Heart left ventricle (tissue), 16 donors: ENCODE data around the gene SLC26A1. TPM values are rescaled to one million over a fixed set of nuclear protein-coding genes. Genes with fewer than 3 reads are reported as not detected.

Experiments used
- ATAC-seq, 4 donors: fragments of 200-7000 bp; cut with Tn5 transposase; one replicate each; pipeline ENCODE4 v1.9.1; 2020 to 2022; ENCODE audit warnings: moderate library complexity in 4 of 4, mild to moderate bottlenecking in 3 of 4, moderate number of reproducible peaks in 1 of 4
- DNase-seq, 5 donors: peaks; one replicate each; pipeline ENCODE4 v3.0.0-alpha.2; 2020
- H3K27ac ChIP-seq, 12 donors: fragments of 200-600 bp; sonication (generic) in 4 of 12; one replicate each; pipeline versions ENCODE4 v1.5.0 to v1.8.0; 2016 to 2022; ENCODE audit warnings: mild to moderate bottlenecking in 2 of 12
- H3K27me3 ChIP-seq, 9 donors: fragments of 200-600 bp; sonication (generic) in 2 of 9; one replicate each; pipeline versions ENCODE4 v1.5.1 to v1.8.0; 2016 to 2022; ENCODE audit warnings: mild to moderate bottlenecking in 3 of 9
- H3K36me3 ChIP-seq, 9 donors: fragments of 200-600 bp; sonication (generic) in 2 of 9; one replicate each; pipeline versions ENCODE4 v1.5.0 to v1.8.0; 2018 to 2022; ENCODE audit warnings: mild to moderate bottlenecking in 2 of 9
- H3K4me1 ChIP-seq, 12 donors: fragments of 200-600 bp; sonication (generic) in 4 of 12; one replicate each; pipeline versions ENCODE4 v1.5.0 to v1.8.0; 2016 to 2022; ENCODE audit warnings: mild to moderate bottlenecking in 3 of 12
- H3K4me3 ChIP-seq, 12 donors: fragments of 200-600 bp; sonication (generic) in 4 of 12; one replicate each; pipeline versions ENCODE4 v1.5.0 to v1.8.0; 2017 to 2022; ENCODE audit warnings: mild to moderate bottlenecking in 9 of 12, moderate library complexity in 4 of 12
- H3K9me3 ChIP-seq, 12 donors: fragments of 200-600 bp; sonication (generic) in 4 of 12; one replicate each; pipeline versions ENCODE4 v1.5.0 to v1.8.0; 2016 to 2022; ENCODE audit warnings: mild to moderate bottlenecking in 1 of 12
- POLR2A ChIP-seq, 2 donors: fragments of 450-650 bp; IDR thresholded peaks; one replicate each; pipeline ENCODE4 v1.6.1; 2017; ENCODE audit warnings: antibody characterized with exemption in 2 of 2, mild to moderate bottlenecking in 2 of 2, moderate library complexity in 2 of 2
- WGBS, 4 donors: extraction: QIAGEN DNeasy Blood & Tissue Kit in 2 of 4; methylation state at CpG; one replicate each; pipeline versions ENCODE4 v1.1.5 to v1.1.7; 2013 to 2018; 5-methylcytosine and 5-hydroxymethylcytosine counted together
- intact Hi-C, 10 donors: fragments of 100-400 bp; cut with DNase I; formaldehyde crosslinking; loops; one replicate each; pipeline versions ENCODE4 v1.11.1 to v1.14.2; 2022
- polyA plus RNA-seq, 2 donors: library from polyadenylated mRNA; stranded (reverse); fragments of 200-250 nt; gene quantifications; one replicate each; pipeline ENCODE4 v1.2.3, GENCODE V29; 2013
- total RNA-seq, 9 donors: library from RNA; depleted of rRNA in 2 of 9; stranded (reverse); fragments of >200 nt in 2 of 9; fragmentation: NEBNext Ultra II Directional in 3 of 9; extraction: Animal tissue kit (Norgen Biotek cat#: 25700) in 3 of 9; gene quantifications; one replicate each; pipeline versions ENCODE4 v1.1.0 to v1.2.4, GENCODE V29; 2016 to 2023
- TF ChIP-seq, protein P1 (sequence below), 12 donors: fragments of 200-600 bp; sonication (generic) in 4 of 12; IDR thresholded peaks; one replicate each; pipeline versions ENCODE4 v1.5.0 to v1.8.0; 2018 to 2022; ENCODE audit warnings: antibody characterized with exemption in 12 of 12, mild to moderate bottlenecking in 5 of 12
- donor health status: ischemic (EF 13 %, LVEDD 7.1; RV severe dilation, severe dysfunction).
- donor health status: healthy with polysubstance abuse.
- donor health status: DM: no; HTN: yes; CAD: no.
- donor health status: DM: no; HTN: no; CAD: no.
- donor health status: ischemic (EF 25% LVEDD 6.9; RV normal size, moderate dysfunction).
- donor health status: ischemic (EF 25% LVEDD 5.7; RV mildly dilated, moderate dysfunction).
- donor health status: healthy.
- donor health status: DM: yes; HTN: yes; CAD: no.
- donor health status: ischemic (EF 35%, LVEDD 5.7; RV mildly dilated, moderate dysfunction).
- donor health status: nonischemic (EF 11% LVEDD 7.7; RV severe dilation, severe dysfunction).
- donor health status: DM: yes; HTN: yes; CAD: no.
- donor health status: PGD.
- donor health status: ischemic (EF 29% LVEDD 5.4; RV normal size, mild dysfunction).
- donor health status: nonischemic (EF 23%, LVEDD 6.1; RV moderate dilation, normal function).

Gene SLC26A1
- total and polyA plus RNA-seq, 11 donors, result 0.03 to 0.27 (median 0.25) TPM; not detected in 5

DNA sequence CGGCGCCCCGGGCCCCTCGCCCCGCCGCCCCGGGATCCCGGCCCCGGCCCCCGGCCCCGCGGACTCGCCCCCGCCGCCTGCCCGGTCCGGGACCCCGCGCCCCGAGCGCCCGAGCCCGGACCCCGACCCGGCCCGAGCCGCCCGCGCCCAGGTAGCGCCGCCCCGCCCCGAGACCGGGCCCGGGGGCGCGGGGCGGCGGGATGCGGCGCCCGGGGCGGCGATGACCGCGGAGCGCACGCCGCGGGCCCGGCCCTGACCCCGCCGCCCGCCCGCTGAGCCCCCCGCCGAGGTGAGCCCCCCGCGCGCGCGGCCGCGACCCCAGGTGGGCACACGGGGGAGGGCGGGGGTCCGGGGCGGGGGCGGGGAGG lies 18.4 kb upstream of the SLC26A1 start:
- WGBS, 4 donors, result 1 to 2% methylated on average over 69 of the region's 69 CpGs; no CpG with 5 or more reads in 2 of the 4 donors

DNA sequence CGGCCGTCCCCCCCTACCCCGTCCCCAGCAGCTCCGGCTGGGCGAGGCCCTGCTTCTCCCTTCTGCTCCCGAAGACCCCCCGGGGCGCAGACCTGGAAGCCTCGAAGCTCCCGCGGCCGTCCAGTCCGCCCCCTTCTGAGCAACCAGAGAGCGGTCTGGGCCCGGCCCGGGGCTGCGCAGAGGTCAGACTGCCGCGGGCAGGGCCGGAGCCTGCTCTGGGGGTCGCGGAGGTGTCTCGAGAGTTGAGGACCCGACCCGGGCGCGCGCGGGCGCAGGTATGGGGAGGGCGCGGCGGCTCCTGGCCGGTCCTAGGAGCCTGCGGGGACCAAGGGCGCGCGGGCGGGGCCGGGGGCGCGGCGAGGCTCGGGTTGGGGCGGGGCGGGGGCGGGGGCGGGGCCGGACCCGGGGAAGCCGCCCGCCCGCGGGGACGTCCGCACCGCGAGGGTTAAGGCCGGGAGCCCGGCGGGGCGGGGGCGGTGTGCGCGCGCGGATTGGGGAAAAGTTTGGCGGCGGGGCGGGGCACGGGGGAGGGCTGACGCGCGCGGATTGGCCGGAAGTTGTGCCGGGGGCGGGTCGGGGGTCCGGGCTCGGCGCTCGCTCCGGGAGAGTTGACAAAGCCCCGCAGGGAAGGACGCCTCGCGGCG lies 17.9 kb upstream of the SLC26A1 start, which contains the start of gene FGFRL1:
FGFRL1 (plus strand) TSS at position 605 of the 644 bp plus-strand sequence. CDS start 860 bp downstream, outside the sequence.
- Histone ChIP-seq H3K4me1 (peaks cover 0 to 31% (median 22%) of the 10 kb centered on the region in 12 donors), H3K36me3 (no peaks in the 10 kb centered on the region), H3K4me3 (peak within 1 kb of the TSS; percentile 23 to 72 (median 62)), H3K9me3 (no peaks in the 10 kb centered on the region), H3K27ac (peak within 1 kb of the TSS in 8 of 12 donors; percentile 6 to 76 (median 42)), H3K27me3 (peaks cover 0 to 29% (median 8%) of the 10 kb centered on the region in 9 donors)
- 0 to 4% (median 1%) methylated on average over 3 to 89 of the region's 89 CpGs for WGBS, 4 donors
- peak; percentile 68 to 83 (median 70) for ATAC-seq
- no peak for TF ChIP-seq POLR2A (IDR thresholded peaks at IDR 0.05)
- TF ChIP-seq, protein P1, sequence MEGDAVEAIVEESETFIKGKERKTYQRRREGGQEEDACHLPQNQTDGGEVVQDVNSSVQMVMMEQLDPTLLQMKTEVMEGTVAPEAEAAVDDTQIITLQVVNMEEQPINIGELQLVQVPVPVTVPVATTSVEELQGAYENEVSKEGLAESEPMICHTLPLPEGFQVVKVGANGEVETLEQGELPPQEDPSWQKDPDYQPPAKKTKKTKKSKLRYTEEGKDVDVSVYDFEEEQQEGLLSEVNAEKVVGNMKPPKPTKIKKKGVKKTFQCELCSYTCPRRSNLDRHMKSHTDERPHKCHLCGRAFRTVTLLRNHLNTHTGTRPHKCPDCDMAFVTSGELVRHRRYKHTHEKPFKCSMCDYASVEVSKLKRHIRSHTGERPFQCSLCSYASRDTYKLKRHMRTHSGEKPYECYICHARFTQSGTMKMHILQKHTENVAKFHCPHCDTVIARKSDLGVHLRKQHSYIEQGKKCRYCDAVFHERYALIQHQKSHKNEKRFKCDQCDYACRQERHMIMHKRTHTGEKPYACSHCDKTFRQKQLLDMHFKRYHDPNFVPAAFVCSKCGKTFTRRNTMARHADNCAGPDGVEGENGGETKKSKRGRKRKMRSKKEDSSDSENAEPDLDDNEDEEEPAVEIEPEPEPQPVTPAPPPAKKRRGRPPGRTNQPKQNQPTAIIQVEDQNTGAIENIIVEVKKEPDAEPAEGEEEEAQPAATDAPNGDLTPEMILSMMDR (IDR thresholded peaks at IDR 0.05), result no peak
- intact Hi-C loops, result no loop called here
- peak; percentile 93 to 96 (median 94) for DNase-seq

More for the DNA sequence above, 18.4 kb upstream of the SLC26A1 start:
- Histone ChIP-seq H3K36me3 (no peaks in the 10 kb centered on the region), H3K9me3 (no peaks in the 10 kb centered on the region), H3K4me3 (peak overlapping the region in 9 of 12 donors; percentile 34 to 72 (median 64)), H3K27me3 (peaks cover 0 to 26% (median 8%) of the 10 kb centered on the region in 9 donors), H3K4me1 (peaks cover 0 to 31% (median 22%) of the 10 kb centered on the region in 12 donors), H3K27ac (no peak overlapping the region)
- no peak for ATAC-seq
- no peak for DNase-seq
- TF ChIP-seq POLR2A (IDR thresholded peaks at IDR 0.05), result no peak
- TF ChIP-seq, protein P1 (IDR thresholded peaks at IDR 0.05), result no peak
- intact Hi-C loops, result no loop called here

DNA sequence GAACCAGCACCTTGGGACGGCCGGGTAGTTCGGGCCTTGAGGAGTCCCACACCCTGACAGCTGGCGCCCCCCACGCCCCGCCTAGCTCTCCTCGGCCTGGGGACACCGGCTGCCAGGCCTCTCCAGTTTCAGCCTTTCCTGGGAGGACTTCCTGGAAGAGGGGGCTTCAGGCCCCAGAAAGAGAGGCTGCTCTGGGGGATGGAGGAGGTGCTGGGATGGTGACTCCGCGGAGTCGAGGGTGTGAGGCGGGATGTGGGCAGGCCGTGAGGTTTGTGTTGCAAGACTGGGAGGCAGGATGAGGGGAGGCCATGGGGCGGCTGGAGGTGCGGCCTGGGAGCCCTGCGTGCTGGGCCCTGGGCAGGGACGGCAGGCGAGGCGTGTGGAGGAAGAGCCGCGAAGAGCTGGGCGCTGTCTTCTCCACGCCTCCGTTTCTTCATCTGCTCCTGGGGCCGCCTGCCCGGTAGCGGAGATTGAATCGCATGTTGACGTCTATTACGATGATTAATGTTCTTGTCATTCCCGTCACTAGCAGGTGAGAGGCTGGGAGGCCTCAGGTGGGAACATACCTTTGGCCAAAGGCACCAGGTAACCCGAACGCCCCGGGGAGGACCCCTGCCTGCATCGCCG lies 17.3 kb upstream of the SLC26A1 start:
- DNase-seq, result peak in 4 of 5 donors; percentile 35 to 75 (median 60)
- H3K4me3 ChIP-seq, result peak overlapping the region; percentile 23 to 72 (median 62)
- H3K4me1 ChIP-seq, result peaks cover 0 to 31% (median 22%) of the 10 kb centered on the region in 12 donors
- TF ChIP-seq, protein P1 (IDR thresholded peaks at IDR 0.05), result no peak
- TF ChIP-seq POLR2A (IDR thresholded peaks at IDR 0.05), result no peak
- H3K36me3 ChIP-seq, result no peaks in the 10 kb centered on the region
- H3K27ac ChIP-seq, result peak overlapping the region in 8 of 12 donors; percentile 6 to 76 (median 42)
- H3K27me3 ChIP-seq, result peaks cover 0 to 33% (median 11%) of the 10 kb centered on the region in 9 donors
- intact Hi-C loops, result no loop called here
- H3K9me3 ChIP-seq, result no peaks in the 10 kb centered on the region
- ATAC-seq, result peak in 3 of 4 donors; percentile 25 to 56 (median 48)
- WGBS, 4 donors, result 2 to 3% (median 2%) methylated on average over 21 to 36 of the region's 36 CpGs
